ENCODE results near the gene C2orf66.

Gene C2orf66

GRCh38 chr2:196809260-196809659, at the start of gene C2orf66:
TSS of gene C2orf66 (minus strand) at chr2:196809355. CDS start at chr2:196809336, 19 bp downstream.
- no peak for DNase-seq (ENCODE audit: extremely low read depth in 1 of 2, low read depth in 1 of 2)

- no peak for DNase-seq (ENCODE audit: extremely low read depth in 1 of 2, low read depth in 1 of 2)
Observed at GRCh38 chr2:196854629-196855028, 45.5 kb upstream of the C2orf66 start.

- no peak for DNase-seq (ENCODE audit: extremely low read depth in 1 of 2, low read depth in 1 of 2)
Observed at GRCh38 chr2:196853301-196854087, 44.3 kb upstream of the C2orf66 start.

DNA sequence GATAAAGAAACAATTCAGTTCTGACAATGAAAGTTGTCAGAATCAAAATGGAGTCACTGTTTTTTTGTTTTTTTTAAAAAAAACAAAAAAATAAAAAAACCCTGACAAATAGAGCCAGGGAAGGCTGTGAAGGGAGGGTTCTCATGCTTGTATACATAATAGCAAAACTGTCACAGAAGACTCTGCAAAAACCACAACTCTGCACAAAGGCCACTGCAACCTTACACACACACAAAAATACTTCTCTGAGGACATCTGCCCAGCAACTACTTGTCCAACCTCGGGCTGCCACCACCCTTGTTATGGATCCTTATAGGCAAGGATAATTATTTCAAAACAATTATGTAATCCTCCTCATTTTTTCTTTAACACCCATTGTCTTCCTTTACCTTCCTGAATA, 41.9 kb upstream of the C2orf66 start:
- no peak for DNase-seq (ENCODE audit: extremely low read depth in 1 of 2, low read depth in 1 of 2)

GRCh38 chr2:196849895-196850294, 40.7 kb upstream of the C2orf66 start:
- no peak for DNase-seq (ENCODE audit: extremely low read depth in 1 of 2, low read depth in 1 of 2)

DNA sequence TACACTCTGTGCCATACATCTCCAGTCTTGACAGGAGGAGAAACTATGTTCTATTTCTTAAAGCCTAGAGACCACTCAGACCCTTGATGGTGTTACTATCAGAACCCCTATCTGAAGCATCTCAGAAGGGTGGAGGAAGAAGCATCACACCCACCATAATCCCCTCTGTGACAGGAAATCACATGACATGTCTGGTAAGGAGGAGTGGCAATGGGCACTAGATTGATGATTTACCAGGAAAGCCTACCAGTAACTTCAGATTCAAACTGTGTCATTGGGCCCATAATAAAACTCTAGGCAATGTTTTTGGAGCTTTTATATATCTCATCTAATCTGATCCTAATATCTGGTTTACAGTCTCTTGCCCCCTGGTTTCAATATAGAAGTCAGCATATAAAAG, 37.1 kb upstream of the C2orf66 start:
- no peak for DNase-seq (ENCODE audit: extremely low read depth in 1 of 2, low read depth in 1 of 2)

DNA sequence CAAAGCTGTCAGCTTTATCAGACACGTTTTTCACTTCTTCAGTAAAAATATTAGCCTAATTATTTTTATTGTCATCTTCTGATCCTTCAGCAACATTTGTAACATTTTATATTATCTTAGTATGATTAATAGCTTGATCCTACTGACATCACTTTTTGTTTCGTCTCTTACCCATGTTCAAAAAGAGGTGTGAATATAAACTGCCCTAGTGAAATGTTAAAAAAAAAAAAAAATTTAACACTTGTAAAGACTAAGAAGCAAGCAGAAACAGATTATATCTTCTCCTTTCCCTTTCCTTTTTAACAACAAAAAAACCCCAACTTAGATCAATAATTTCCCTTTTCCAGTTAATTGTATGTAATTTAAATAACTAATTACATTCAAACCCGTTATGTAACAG, 36.2 kb upstream of the C2orf66 start:
- no peak for DNase-seq (ENCODE audit: extremely low read depth in 1 of 2, low read depth in 1 of 2)

DNA sequence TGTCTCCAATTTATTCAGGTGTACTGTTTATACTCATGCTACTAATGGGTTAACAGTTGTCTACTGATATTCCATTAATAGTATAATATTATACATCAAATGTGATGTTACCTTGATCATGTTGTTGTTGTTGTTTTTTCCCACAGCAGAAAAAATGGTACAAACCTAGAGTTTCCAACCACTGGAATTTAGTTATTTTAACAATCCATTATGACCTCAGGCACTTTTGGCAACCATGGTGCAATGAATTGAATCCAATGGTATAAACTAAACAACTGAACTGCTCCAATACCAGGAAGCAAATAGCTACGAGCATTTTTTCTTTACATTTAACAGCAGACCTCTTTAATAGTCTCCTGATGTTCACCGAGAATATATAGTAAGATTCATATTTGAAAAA, 31.0 kb upstream of the C2orf66 start:
- DNase-seq (ENCODE audit: extremely low read depth in 1 of 2, low read depth in 1 of 2): no peak

- no peak for DNase-seq (ENCODE audit: extremely low read depth in 1 of 2, low read depth in 1 of 2)
Observed at GRCh38 chr2:196839574-196839973, 30.4 kb upstream of the C2orf66 start.

DNA sequence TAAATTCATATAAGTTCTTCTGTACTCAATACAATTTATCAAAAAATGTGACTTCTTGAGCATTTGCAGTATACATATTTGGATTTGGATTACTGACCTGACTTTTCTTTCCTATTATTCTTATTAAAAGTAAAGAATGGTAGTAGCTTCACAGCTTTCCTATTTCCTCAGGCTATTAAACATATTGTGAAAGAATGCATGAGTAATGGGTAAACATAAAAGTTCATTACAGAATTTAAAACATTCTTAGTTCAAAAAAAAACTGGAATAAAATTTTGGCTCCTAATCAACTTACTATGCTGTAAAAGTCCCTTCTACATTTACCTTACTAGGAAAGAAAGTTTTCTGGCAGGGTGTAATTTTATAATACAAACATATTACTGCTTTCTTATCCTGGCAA, 27.3 kb upstream of the C2orf66 start:
- DNase-seq (ENCODE audit: extremely low read depth in 1 of 2, low read depth in 1 of 2): no peak

- no peak for DNase-seq (ENCODE audit: extremely low read depth in 1 of 2, low read depth in 1 of 2)
Observed at GRCh38 chr2:196830701-196831100, 21.5 kb upstream of the C2orf66 start.

GRCh38 chr2:196827356-196827755, 18.2 kb upstream of the C2orf66 start:
- DNase-seq (ENCODE audit: extremely low read depth in 1 of 2, low read depth in 1 of 2): no peak

- DNase-seq (ENCODE audit: extremely low read depth in 1 of 2, low read depth in 1 of 2): no peak
Observed at GRCh38 chr2:196823750-196824522, 14.8 kb upstream of the C2orf66 start.

DNA sequence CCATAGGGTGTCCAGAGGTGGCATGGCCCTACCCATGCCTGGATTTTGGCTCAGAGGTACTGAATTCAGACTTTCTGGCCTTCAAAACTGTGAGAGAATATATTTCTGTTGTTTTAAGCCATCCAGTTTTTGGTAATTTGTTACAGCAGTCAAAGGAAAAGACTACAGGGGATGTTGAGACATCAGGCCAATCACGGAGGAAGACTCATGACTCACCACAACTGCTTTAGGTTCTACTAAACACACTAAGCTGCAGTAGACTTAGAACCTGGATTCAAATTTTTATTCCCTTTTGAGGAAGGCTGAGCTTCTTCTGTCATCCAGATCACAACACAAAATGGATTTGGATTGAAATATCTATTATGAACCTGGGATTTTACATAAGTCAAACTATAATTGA, 12.0 kb upstream of the C2orf66 start:
- DNase-seq (ENCODE audit: extremely low read depth in 1 of 2, low read depth in 1 of 2): no peak

GRCh38 chr2:196808083-196808665, 981 bp downstream of the C2orf66 start:
- DNase-seq (ENCODE audit: extremely low read depth in 1 of 2, low read depth in 1 of 2): no peak

- DNase-seq (ENCODE audit: extremely low read depth in 1 of 2, low read depth in 1 of 2): no peak
Observed at GRCh38 chr2:196804381-196804780, 4.8 kb downstream of the C2orf66 start.

GRCh38 chr2:196802401-196802800, 6.8 kb downstream of the C2orf66 start:
- no peak for DNase-seq (ENCODE audit: extremely low read depth in 1 of 2, low read depth in 1 of 2)

- no peak for DNase-seq (ENCODE audit: extremely low read depth in 1 of 2, low read depth in 1 of 2)
Observed at GRCh38 chr2:196801674-196802261, 7.4 kb downstream of the C2orf66 start.

DNA sequence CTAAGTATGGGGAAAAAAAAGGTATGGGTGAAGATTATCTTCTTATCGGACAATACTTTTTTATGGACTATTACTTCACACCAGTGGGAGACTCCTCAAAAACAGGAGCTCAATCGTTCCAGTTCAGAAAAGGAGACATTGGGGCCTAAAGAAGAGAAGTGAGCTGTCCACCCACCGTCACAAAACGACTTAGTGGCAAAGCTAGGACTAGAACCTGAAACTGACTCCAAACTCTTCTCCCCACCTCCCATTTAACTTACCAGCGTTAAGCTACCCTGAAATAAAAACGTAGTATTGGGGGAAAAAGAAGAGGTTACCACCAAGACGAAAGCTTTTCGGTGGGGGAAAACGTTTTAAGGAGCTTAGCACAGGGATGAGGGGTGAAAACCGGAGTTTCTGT, 10.2 kb downstream of the C2orf66 start:
- DNase-seq (ENCODE audit: extremely low read depth in 1 of 2, low read depth in 1 of 2): no peak

GRCh38 chr2:196792865-196793264, 16.3 kb downstream of the C2orf66 start:
- DNase-seq (ENCODE audit: extremely low read depth in 1 of 2, low read depth in 1 of 2): no peak

GRCh38 chr2:196783431-196784094, 25.6 kb downstream of the C2orf66 start:
- no peak for DNase-seq (ENCODE audit: extremely low read depth in 1 of 2, low read depth in 1 of 2)

Measured in stimulated activated CD8-positive, alpha-beta memory T cell treated with anti-CD3 and anti-CD28 coated beads, Interleukin-7, amount 100 ng/mL, for 48 hours (primary cell).